CD8-positive, alpha-beta memory T cell (primary cell): ENCODE measurements around the gene OSBPL10. TPM values are rescaled to one million over a fixed set of nuclear protein-coding genes. Genes with fewer than 3 reads are reported as not detected.

ENCODE experiments used
- CTCF ChIA-PET: fragments of 350-600 bp; sonication (Branson Sonifier 250); formaldehyde crosslinking; loops from one replicate; lab custom pipeline; 2021; ENCODE audit warnings: antibody characterized with exemption; lab: Charles Lee
- POLR2A ChIA-PET: fragments of 350-600 bp; sonication (Branson Sonifier 250); formaldehyde crosslinking; loops from one replicate; lab custom pipeline; 2021; ENCODE audit warnings: antibody characterized with exemption; lab: Charles Lee
- DNase-seq, 5 donors: peaks; one replicate each; pipeline versions ENCODE4 v3.0.0 to v3.0.0-alpha.2; 2020 to 2022; ENCODE audit warnings: mixed read lengths in 1 of 5
- H3K27ac ChIP-seq: one replicate; pipeline ENCODE4 v1.7.0; 2013; ENCODE audit warnings: low read depth, mild to moderate bottlenecking, low read length, moderate library complexity
- H3K27me3 ChIP-seq: 2 replicates; pipeline ENCODE4 v1.7.0; 2013; ENCODE audit warnings: low read length, mild to moderate bottlenecking; ENCODE audit not compliant: insufficient read depth, poor library complexity, severe bottlenecking
- H3K36me3 ChIP-seq: 2 replicates; pipeline ENCODE4 v1.7.0; 2013; ENCODE audit warnings: mild to moderate bottlenecking, low read length, moderate library complexity; ENCODE audit not compliant: insufficient read depth
- H3K4me1 ChIP-seq: 2 replicates; pipeline ENCODE4 v1.7.0; 2013; ENCODE audit warnings: mild to moderate bottlenecking, low read length, moderate library complexity; ENCODE audit not compliant: insufficient read depth
- H3K4me3 ChIP-seq: 2 replicates; pipeline ENCODE4 v1.7.0; 2013; ENCODE audit warnings: mild to moderate bottlenecking, low read length
- H3K9me3 ChIP-seq: 2 replicates; pipeline ENCODE4 v1.7.0; 2013; ENCODE audit warnings: mild to moderate bottlenecking, low read length
- H3K27ac Mint-ChIP-seq, 8 donors: one replicate each; pipeline ENCODE4 v1.8.0; 2020 to 2021; ENCODE audit warnings: mixed read lengths in 8 of 8, mild to moderate bottlenecking in 6 of 8, inconsistent platforms in 3 of 8, moderate library complexity in 3 of 8
- H3K27me3 Mint-ChIP-seq, 2 donors: one replicate each; pipeline ENCODE4 v1.8.0; 2020 to 2021; ENCODE audit warnings: mixed read lengths in 2 of 2, mild to moderate bottlenecking in 1 of 2, moderate library complexity in 1 of 2
- H3K36me3 Mint-ChIP-seq, 3 donors: one replicate each; pipeline ENCODE4 v1.8.0; 2020 to 2021; ENCODE audit warnings: mixed read lengths in 3 of 3, inconsistent platforms in 1 of 3, mild to moderate bottlenecking in 1 of 3
- H3K4me1 Mint-ChIP-seq, 3 donors: one replicate each; pipeline ENCODE4 v1.8.0; 2020 to 2021; ENCODE audit warnings: mixed read lengths in 3 of 3, inconsistent platforms in 1 of 3, mild to moderate bottlenecking in 1 of 3
- H3K4me3 Mint-ChIP-seq, 7 donors: one replicate each; pipeline ENCODE4 v1.8.0; 2020 to 2021; ENCODE audit warnings: mixed read lengths in 7 of 7, mild to moderate bottlenecking in 6 of 7, moderate library complexity in 4 of 7, inconsistent platforms in 2 of 7
- H3K9me3 Mint-ChIP-seq, 5 donors: one replicate each; pipeline ENCODE4 v1.8.0; 2020 to 2022; ENCODE audit warnings: mixed read lengths in 5 of 5, mild to moderate bottlenecking in 3 of 5, moderate library complexity in 2 of 5, inconsistent platforms in 1 of 5
- polyA plus RNA-seq: library from polyadenylated mRNA; unstranded; fragments of 300-500 nt; fragmentation: Illumina TruSeq; gene quantifications from one replicate; pipeline ENCODE4 v1.2.3, GENCODE V29; 2021
- total RNA-seq, 2 experiments: library from RNA; stranded (reverse); gene quantifications; one replicate each; pipeline ENCODE4 v1.2.3, GENCODE V29; 2021

OSBPL10 gene
- total and polyA plus RNA-seq, 3 experiments from 2014 or later = 0.12 to 3.0 (median 2.6) TPM

DNA sequence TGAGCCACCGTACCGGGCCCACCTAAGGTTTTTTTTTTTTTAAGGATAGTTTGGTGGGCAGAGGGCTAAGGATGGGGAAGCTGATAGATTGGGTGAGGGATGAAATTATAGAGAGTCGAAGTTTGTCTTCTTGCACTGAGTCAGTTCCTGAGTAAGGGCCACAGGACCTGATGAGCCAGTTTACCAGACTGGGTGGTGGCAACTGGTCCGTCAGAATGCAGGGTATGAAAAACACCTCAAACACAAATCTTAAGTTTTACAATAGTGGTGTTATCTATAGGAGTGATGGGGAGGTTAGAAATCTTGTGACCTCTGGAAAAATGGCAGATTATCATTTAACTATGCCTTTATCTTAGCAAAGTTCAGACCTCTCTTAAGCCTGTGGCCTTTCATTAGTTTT lies 3.3 kb upstream of the OSBPL10 start:
- H3K4me1 ChIP-seq = peaks cover 5% of the 10 kb centered on the region

DNA sequence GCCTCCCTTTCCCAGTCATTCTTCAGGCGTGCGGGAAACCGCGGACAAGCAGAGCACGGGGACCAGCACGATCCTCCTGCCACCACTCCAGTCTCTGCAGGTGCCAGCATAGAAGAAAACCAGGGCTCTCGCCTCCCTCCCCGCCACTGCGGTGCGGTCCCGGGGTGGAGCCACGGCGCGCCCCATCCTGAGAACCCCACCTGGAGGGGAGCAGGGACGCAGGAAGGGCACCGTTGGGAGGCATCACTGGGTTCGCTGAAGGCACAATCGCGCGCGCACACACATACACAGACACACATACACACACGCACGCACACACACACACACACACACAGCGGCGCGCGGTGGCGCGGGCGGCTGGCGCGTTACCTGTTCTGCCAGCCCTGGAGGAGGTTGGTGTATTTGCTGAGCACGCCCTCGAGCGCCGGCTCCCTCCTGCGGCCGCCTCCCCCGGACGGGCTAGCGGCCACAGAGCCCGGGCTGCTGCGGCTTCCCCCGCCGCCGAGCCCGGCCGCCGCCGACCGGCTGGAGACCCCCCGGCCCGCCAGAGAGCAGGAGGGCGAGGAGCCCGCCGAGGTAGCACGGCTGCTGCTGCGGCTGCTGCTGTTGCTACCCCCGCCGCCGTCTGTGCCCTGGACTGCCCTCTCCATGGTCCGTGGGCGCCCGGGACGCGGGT lies 394 bp downstream of the OSBPL10 start:
- H3K4me1 ChIP-seq = peaks cover 5% of the 10 kb centered on the region
- peaks cover 0 to 4% (median 0%) of the 10 kb centered on the region in 5 donors for H3K9me3 Mint-ChIP-seq
- peak in 3 of 5 donors; percentile 13 to 52 (median 26) for DNase-seq
- no peaks in the 10 kb centered on the region for H3K9me3 ChIP-seq
- H3K4me3 ChIP-seq = peak overlapping the region; percentile 50
- H3K4me3 Mint-ChIP-seq = peak overlapping the region; percentile 69 to 80 (median 72)
- H3K27ac ChIP-seq = no peak overlapping the region
- ChIA-PET CTCF (no interaction called here), POLR2A (no interaction called here)
- H3K27me3 ChIP-seq = peaks cover 5% of the 10 kb centered on the region
- H3K36me3 Mint-ChIP-seq = no peaks in the 10 kb centered on the region
- peaks cover 47 to 73% of the 10 kb centered on the region in 2 donors for H3K27me3 Mint-ChIP-seq
- H3K27ac Mint-ChIP-seq = peak overlapping the region in 1 of 8 donors; percentile 26
- no peaks in the 10 kb centered on the region for H3K36me3 ChIP-seq
- H3K4me1 Mint-ChIP-seq = peaks cover 7 to 19% (median 13%) of the 10 kb centered on the region in 3 donors

More for the DNA sequence above, 3.3 kb upstream of the OSBPL10 start:
- no peaks in the 10 kb centered on the region for H3K36me3 Mint-ChIP-seq
- H3K4me3 ChIP-seq = no peak overlapping the region
- no peak overlapping the region for H3K27ac Mint-ChIP-seq
- no peak overlapping the region for H3K27ac ChIP-seq
- H3K4me1 Mint-ChIP-seq = peaks cover 7 to 16% (median 10%) of the 10 kb centered on the region in 3 donors
- H3K27me3 ChIP-seq = peaks cover 4% of the 10 kb centered on the region
- H3K9me3 Mint-ChIP-seq = peaks cover 0 to 8% (median 0%) of the 10 kb centered on the region in 5 donors
- ChIA-PET CTCF (no interaction called here), POLR2A (no interaction called here)
- H3K9me3 ChIP-seq = no peaks in the 10 kb centered on the region
- H3K4me3 Mint-ChIP-seq = no peak overlapping the region
- no peak for DNase-seq
- H3K27me3 Mint-ChIP-seq = peaks cover 35 to 49% of the 10 kb centered on the region in 2 donors
- no peaks in the 10 kb centered on the region for H3K36me3 ChIP-seq

DNA sequence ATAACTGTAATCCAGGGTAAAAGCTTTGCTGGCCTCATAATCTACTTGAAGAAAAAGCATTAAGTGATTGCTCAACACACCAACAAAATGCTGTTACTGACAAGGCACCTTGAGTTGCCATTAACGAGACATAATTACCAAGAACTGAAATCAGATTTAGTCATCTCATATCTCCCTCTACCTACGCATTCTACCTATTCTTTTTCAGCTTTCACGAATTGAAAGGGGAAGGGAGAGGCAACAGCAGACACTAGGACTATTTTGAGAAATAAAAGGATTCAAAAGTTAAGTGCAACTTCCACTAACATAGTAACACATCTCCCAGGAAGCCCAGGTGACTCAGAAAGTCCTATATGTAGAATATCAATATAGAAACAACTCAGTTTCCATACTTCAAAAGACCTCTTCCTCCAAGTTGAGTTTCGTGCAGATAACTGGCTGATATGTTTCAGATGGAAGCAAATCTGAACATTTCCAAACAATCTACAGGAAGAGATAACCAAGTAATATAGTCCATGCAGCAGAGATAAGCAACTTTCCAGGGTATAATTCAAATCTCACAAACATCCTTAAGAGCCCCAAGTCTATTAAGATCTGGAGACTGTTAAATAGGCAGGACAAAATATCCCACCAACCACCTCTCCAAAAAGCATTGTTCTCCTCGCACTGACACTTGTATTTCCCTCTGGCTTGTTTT lies 1.9 kb downstream of the OSBPL10 start:
- ChIA-PET CTCF (no interaction called here), POLR2A (no interaction called here)
- Mint-ChIP-seq H3K27ac (no peak overlapping the region), H3K9me3 (peaks cover 0 to 4% (median 0%) of the 10 kb centered on the region in 5 donors), H3K4me1 (peaks cover 7 to 19% (median 13%) of the 10 kb centered on the region in 3 donors), H3K27me3 (peaks cover 44 to 86% of the 10 kb centered on the region in 2 donors), H3K4me3 (peak overlapping the region; percentile 16 to 60 (median 41)), H3K36me3 (no peaks in the 10 kb centered on the region)
- Histone ChIP-seq H3K27me3 (peaks cover 9% of the 10 kb centered on the region), H3K4me1 (peaks cover 5% of the 10 kb centered on the region), H3K36me3 (no peaks in the 10 kb centered on the region), H3K9me3 (no peaks in the 10 kb centered on the region), H3K27ac (no peak overlapping the region), H3K4me3 (no peak overlapping the region)
- DNase-seq = no peak

DNA sequence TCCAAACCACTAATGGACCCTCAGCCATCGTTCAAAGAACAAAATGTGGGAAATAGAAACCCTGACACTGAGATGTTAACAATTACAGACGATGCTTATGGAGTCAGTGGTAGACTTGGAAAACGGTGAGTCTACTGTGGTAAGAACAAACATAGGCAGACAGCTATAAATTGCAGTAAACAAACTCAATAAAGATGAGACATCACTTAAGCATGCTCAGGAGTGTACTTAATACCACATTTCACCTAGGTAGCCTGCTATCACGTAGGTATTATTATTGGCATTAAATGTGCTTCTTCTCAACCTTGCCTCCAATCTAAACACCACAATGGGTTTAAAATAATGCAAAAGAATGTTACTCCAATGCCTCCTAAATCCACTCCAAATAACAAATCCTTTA lies 2.5 kb downstream of the OSBPL10 start:
- Mint-ChIP-seq H3K4me3 (no peak overlapping the region), H3K36me3 (no peaks in the 10 kb centered on the region), H3K9me3 (peaks cover 0 to 4% (median 0%) of the 10 kb centered on the region in 5 donors), H3K27ac (no peak overlapping the region), H3K27me3 (peaks cover 40 to 87% of the 10 kb centered on the region in 2 donors), H3K4me1 (peaks cover 7 to 19% (median 13%) of the 10 kb centered on the region in 3 donors)
- no peak overlapping the region for H3K4me3 ChIP-seq
- H3K4me1 ChIP-seq = peaks cover 5% of the 10 kb centered on the region
- no peak for DNase-seq
- no peak overlapping the region for H3K27ac ChIP-seq
- no peaks in the 10 kb centered on the region for H3K36me3 ChIP-seq
- peaks cover 9% of the 10 kb centered on the region for H3K27me3 ChIP-seq
- ChIA-PET CTCF (no interaction called here), POLR2A (no interaction called here)
- H3K9me3 ChIP-seq = no peaks in the 10 kb centered on the region

DNA sequence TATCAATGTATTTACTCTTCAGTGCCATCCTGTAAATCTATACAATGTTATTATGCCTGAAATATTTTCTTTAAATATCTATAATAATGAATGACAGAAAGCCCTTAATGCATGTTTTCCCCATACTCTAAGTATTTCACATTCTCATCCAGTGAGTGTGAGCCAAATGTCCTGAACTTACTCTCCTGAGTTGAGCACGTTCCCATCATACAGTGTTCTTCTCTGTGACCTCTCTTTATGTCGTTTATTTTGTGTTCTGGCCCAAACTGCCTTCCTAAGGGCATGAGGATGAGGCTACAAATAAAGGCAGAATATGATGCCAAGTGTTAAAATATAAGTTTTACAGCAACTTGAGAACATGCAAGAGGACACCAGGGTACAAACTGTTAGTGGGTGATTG lies 3.3 kb downstream of the OSBPL10 start:
- Histone ChIP-seq H3K4me1 (peaks cover 5% of the 10 kb centered on the region), H3K36me3 (no peaks in the 10 kb centered on the region), H3K4me3 (no peak overlapping the region), H3K9me3 (no peaks in the 10 kb centered on the region), H3K27me3 (peaks cover 9% of the 10 kb centered on the region), H3K27ac (no peak overlapping the region)
- CTCF ChIA-PET = no interaction called here
- DNase-seq = no peak
- H3K9me3 Mint-ChIP-seq = peaks cover 0 to 4% (median 0%) of the 10 kb centered on the region in 5 donors
- no peak overlapping the region for H3K27ac Mint-ChIP-seq
- no peak overlapping the region for H3K4me3 Mint-ChIP-seq
- no peaks in the 10 kb centered on the region for H3K36me3 Mint-ChIP-seq
- H3K4me1 Mint-ChIP-seq = peaks cover 7 to 19% (median 13%) of the 10 kb centered on the region in 3 donors
- POLR2A ChIA-PET = no interaction called here
- H3K27me3 Mint-ChIP-seq = peaks cover 38 to 86% of the 10 kb centered on the region in 2 donors

DNA sequence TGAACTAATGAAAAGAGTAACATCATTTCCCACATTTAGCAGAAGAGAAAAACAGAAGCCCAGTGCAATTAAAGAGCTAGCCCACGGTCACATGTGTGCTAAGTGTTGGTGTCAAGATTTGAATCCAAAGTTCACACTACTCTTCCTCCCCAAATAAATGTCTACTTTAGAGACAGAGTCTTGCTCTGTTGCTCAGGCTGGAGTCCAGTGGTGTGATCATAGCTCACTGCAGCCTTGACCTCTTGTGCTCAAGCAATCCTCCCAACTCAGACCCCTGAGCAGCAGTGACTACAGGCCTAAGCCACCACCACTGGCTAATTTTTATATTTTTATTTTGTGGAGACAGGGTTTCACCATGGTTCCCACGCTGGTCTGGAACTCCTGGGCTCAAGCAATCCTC lies 4.8 kb downstream of the OSBPL10 start:
- H3K36me3 Mint-ChIP-seq = no peaks in the 10 kb centered on the region
- peaks cover 26 to 76% of the 10 kb centered on the region in 2 donors for H3K27me3 Mint-ChIP-seq
- Histone ChIP-seq H3K9me3 (no peaks in the 10 kb centered on the region), H3K4me1 (peaks cover 5% of the 10 kb centered on the region), H3K36me3 (no peaks in the 10 kb centered on the region), H3K4me3 (no peak overlapping the region), H3K27me3 (peaks cover 9% of the 10 kb centered on the region), H3K27ac (no peak overlapping the region)
- POLR2A ChIA-PET = no interaction called here
- H3K9me3 Mint-ChIP-seq = peaks cover 0 to 4% (median 0%) of the 10 kb centered on the region in 5 donors
- CTCF ChIA-PET = no interaction called here
- peaks cover 7 to 14% (median 13%) of the 10 kb centered on the region in 3 donors for H3K4me1 Mint-ChIP-seq
- DNase-seq = no peak
- no peak overlapping the region for H3K4me3 Mint-ChIP-seq
- H3K27ac Mint-ChIP-seq = no peak overlapping the region

DNA sequence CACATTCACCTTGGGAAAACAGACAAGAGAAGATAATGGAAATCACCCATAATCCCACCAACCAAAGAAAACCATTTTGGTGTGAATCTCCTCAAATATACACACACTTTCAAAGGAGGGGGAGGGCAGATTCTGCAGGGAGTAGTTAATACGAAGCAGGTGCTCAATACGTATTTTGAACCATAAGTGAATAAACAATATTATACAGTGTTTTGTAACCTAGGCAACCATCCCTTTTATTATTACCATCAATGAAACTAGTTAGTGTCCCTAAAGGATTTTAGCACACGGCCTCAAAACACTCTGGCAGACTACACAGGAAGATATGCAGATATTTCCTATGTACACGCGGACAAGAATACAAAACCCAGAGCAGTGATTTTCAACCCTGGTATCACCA lies 6.1 kb downstream of the OSBPL10 start:
- Histone ChIP-seq H3K27ac (no peak overlapping the region), H3K27me3 (peaks cover 9% of the 10 kb centered on the region), H3K9me3 (no peaks in the 10 kb centered on the region), H3K4me1 (no peaks in the 10 kb centered on the region), H3K36me3 (no peaks in the 10 kb centered on the region), H3K4me3 (no peak overlapping the region)
- CTCF ChIA-PET = no interaction called here
- DNase-seq = no peak
- peaks cover 20 to 71% of the 10 kb centered on the region in 2 donors for H3K27me3 Mint-ChIP-seq
- no peak overlapping the region for H3K27ac Mint-ChIP-seq
- POLR2A ChIA-PET = no interaction called here
- H3K9me3 Mint-ChIP-seq = peaks cover 0 to 4% (median 0%) of the 10 kb centered on the region in 5 donors
- no peak overlapping the region for H3K4me3 Mint-ChIP-seq
- H3K4me1 Mint-ChIP-seq = peaks cover 3 to 8% (median 7%) of the 10 kb centered on the region in 3 donors
- no peaks in the 10 kb centered on the region for H3K36me3 Mint-ChIP-seq

DNA sequence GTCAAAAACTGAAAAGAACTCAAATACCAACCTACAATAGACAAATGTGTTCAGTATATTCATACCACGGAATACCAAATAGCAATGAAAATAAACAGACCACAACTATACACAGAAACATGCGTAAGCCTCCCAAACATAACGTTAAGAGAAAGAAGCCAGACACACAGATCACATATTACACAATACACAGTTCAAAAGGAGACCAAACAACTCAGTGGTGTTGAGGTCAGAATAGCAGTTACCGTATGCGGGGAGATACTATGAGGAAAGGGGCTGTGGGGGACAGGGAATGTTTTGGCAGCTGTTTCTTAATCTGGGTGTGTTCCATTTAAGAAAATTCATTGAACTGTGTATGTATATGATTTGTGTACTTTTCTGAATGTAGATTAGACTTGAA lies 6.6 kb downstream of the OSBPL10 start:
- POLR2A ChIA-PET = no interaction called here
- CTCF ChIA-PET = no interaction called here
- H3K27ac Mint-ChIP-seq = no peak overlapping the region
- no peaks in the 10 kb centered on the region for H3K36me3 Mint-ChIP-seq
- peaks cover 0 to 3% (median 0%) of the 10 kb centered on the region in 5 donors for H3K9me3 Mint-ChIP-seq
- no peak for DNase-seq
- Histone ChIP-seq H3K27me3 (peaks cover 6% of the 10 kb centered on the region), H3K9me3 (no peaks in the 10 kb centered on the region), H3K4me3 (no peak overlapping the region), H3K27ac (no peak overlapping the region), H3K36me3 (no peaks in the 10 kb centered on the region), H3K4me1 (no peaks in the 10 kb centered on the region)
- H3K4me1 Mint-ChIP-seq = peaks cover under 1 to 4% (median 4%) of the 10 kb centered on the region in 3 donors
- H3K4me3 Mint-ChIP-seq = no peak overlapping the region
- peaks cover 17 to 68% of the 10 kb centered on the region in 2 donors for H3K27me3 Mint-ChIP-seq
